Gastrocnemius medialis (tissue), 4 donors: ENCODE measurements around the gene ADCY5.

ENCODE experiments used
- POLR2A ChIP-seq, 2 donors: fragments of 450-650 bp; IDR thresholded peaks; one replicate each; pipeline ENCODE4 v1.6.1; 2017; ENCODE audit warnings: antibody characterized with exemption in 2 of 2, mild to moderate bottlenecking in 2 of 2, moderate library complexity in 2 of 2
- TF ChIP-seq, protein P1 (sequence below), 5 experiments: fragments of 450-650 bp in 3 of 5; fragments of 200-600 bp in 2 of 5; sonication (generic) in 2 of 5; IDR thresholded peaks in 4 of 5; conservative IDR thresholded peaks in 1 of 5; 1 replicate in 4 of 5; 2 replicates in 1 of 5; pipeline ENCODE4 v1.5.1; 2016 to 2019; ENCODE audit warnings: antibody characterized with exemption in 5 of 5, mild to moderate bottlenecking in 3 of 5, moderate library complexity in 3 of 5

DNA sequence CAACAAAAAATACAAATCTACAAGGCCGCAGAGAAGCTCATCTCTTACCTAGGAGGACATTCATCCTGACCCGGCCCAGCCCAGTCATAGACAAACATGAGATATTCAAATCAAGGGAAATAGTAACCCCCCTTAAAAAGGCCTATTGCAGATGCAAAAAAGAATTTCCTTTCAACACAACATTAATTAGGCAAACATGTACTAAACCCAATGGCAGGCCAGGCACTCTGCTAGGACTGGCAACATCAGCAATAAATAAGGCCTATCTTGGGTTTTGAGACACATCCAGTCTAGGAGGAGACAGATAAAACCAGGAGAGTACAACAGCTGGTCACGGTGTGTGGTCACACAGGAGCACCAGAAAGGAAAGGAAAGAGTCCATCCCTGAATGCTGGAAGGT is 61.4 kb downstream of the ADCY5 start:
- TF ChIP-seq POLR2A (IDR thresholded peaks at IDR 0.05), result no peak
- TF ChIP-seq, protein P1, sequence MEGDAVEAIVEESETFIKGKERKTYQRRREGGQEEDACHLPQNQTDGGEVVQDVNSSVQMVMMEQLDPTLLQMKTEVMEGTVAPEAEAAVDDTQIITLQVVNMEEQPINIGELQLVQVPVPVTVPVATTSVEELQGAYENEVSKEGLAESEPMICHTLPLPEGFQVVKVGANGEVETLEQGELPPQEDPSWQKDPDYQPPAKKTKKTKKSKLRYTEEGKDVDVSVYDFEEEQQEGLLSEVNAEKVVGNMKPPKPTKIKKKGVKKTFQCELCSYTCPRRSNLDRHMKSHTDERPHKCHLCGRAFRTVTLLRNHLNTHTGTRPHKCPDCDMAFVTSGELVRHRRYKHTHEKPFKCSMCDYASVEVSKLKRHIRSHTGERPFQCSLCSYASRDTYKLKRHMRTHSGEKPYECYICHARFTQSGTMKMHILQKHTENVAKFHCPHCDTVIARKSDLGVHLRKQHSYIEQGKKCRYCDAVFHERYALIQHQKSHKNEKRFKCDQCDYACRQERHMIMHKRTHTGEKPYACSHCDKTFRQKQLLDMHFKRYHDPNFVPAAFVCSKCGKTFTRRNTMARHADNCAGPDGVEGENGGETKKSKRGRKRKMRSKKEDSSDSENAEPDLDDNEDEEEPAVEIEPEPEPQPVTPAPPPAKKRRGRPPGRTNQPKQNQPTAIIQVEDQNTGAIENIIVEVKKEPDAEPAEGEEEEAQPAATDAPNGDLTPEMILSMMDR (IDR thresholded peaks at IDR 0.05 in 4 of 5, conservative IDR thresholded peaks at IDR 0.05 in 1 of 5), result no peak
